Measurements from ENCODE around the gene LUZP1. TPM values are rescaled to one million over a fixed set of nuclear protein-coding genes. Genes with fewer than 3 reads are reported as not detected.

Gene LUZP1
- total RNA-seq, 2 experiments from 2014 or later, result 20.1 to 23.7 TPM

DNA sequence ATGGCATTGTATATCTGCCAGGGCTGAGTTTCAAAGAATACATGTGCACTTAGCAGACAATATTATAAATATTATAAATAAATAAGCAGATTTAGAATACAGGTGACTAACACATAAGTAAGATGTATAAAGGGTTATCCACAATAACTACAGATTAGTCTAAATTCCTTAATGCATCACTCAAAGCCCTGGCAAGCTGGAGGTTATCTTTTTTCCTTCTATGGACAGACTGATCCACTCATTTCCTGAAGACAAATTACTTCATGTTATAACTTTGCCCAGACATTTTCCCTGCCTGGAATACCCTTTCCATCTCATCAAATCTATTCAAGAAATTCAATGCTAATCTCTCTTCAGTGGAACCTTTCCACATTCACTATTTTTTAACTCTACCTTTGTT, 38.8 kb downstream of the LUZP1 start:
- Mint-ChIP-seq H3K27ac (no peak overlapping the region), H3K4me1 (ENCODE audit: low read depth) (peaks cover 23% of the 10 kb centered on the region), H3K4me3 (no peak overlapping the region), H3K27me3 (no peaks in the 10 kb centered on the region), H3K9me3 (no peaks in the 10 kb centered on the region), H3K36me3 (ENCODE audit: low read depth) (no peaks in the 10 kb centered on the region)
- no peak overlapping the region for H3K27ac ChIP-seq (ENCODE audit: low read depth in 1 of 2, low read length in 2 of 2)
- ChIA-PET CTCF (no interaction called here), POLR2A (no interaction called here)
- no peaks in the 10 kb centered on the region for H3K27me3 ChIP-seq (ENCODE audit: control insufficient read depth in 1 of 2, insufficient read depth in 2 of 2, low read length in 2 of 2)
- no peaks in the 10 kb centered on the region for H3K36me3 ChIP-seq (ENCODE audit: insufficient read depth, low read length)
- no peak overlapping the region for H3K4me3 ChIP-seq (ENCODE audit: low read length)
- ATAC-seq (ENCODE audit: poor library complexity), result no peak
- TF ChIP-seq, protein P1, sequence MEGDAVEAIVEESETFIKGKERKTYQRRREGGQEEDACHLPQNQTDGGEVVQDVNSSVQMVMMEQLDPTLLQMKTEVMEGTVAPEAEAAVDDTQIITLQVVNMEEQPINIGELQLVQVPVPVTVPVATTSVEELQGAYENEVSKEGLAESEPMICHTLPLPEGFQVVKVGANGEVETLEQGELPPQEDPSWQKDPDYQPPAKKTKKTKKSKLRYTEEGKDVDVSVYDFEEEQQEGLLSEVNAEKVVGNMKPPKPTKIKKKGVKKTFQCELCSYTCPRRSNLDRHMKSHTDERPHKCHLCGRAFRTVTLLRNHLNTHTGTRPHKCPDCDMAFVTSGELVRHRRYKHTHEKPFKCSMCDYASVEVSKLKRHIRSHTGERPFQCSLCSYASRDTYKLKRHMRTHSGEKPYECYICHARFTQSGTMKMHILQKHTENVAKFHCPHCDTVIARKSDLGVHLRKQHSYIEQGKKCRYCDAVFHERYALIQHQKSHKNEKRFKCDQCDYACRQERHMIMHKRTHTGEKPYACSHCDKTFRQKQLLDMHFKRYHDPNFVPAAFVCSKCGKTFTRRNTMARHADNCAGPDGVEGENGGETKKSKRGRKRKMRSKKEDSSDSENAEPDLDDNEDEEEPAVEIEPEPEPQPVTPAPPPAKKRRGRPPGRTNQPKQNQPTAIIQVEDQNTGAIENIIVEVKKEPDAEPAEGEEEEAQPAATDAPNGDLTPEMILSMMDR (IDR thresholded peaks at IDR 0.05), result no peak
- no peaks in the 10 kb centered on the region for H3K4me1 ChIP-seq (ENCODE audit: insufficient read depth, low read length)
- intact Hi-C loops (cut with DNase I, micrococcal nuclease), result no loop called here
- no peaks in the 10 kb centered on the region for H3K9me3 ChIP-seq (ENCODE audit: control insufficient read depth in 1 of 2, insufficient read depth in 1 of 2, low read length in 2 of 2)
- DNase-seq, result no peak

DNA sequence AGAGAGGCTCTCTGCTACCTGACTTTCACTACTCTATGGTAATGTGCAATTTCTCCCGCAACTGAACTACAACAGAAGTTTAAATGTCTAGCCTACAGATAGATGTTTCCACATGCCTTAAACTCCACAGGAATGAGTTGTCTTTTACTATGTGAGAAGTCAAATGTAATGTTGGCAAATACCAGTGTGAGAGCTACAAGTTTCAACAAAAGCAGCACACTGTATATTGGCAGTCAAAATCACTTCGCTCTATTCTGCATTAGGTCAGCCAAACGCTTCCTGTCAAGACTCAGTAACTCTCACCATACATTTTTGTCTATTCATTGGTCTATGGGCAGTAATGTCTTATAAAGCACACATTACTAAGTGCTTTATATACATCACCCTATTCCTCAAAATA, 41.9 kb downstream of the LUZP1 start:
- H3K27ac Mint-ChIP-seq, result no peak overlapping the region

DNA sequence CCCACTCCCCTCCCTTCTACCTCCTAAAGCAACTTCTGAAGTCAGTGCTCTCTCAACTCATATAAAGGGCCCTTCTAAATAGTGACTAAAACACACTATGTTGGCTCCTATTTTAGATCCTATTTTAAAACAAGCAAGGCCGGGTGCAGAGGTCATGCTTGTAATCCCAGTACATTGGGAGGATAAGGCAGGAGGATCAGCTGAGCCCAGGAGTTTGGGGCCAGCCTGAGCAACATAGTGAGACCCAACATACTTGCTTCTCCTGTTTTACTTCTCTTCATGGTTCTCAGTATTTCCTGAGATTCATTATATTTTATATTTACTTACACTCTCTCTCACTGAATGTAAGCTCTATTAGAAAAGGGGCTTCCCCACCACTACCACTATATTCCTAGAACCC, 42.5 kb downstream of the LUZP1 start:
- TF ChIP-seq, protein P1 (IDR thresholded peaks at IDR 0.05), result no peak
- H3K36me3 Mint-ChIP-seq (ENCODE audit: low read depth), result no peaks in the 10 kb centered on the region
- Histone ChIP-seq H3K36me3 (ENCODE audit: insufficient read depth, low read length) (no peaks in the 10 kb centered on the region), H3K27me3 (ENCODE audit: control insufficient read depth in 1 of 2, insufficient read depth in 2 of 2, low read length in 2 of 2) (no peaks in the 10 kb centered on the region), H3K4me3 (ENCODE audit: low read length) (no peak overlapping the region), H3K9me3 (ENCODE audit: control insufficient read depth in 1 of 2, insufficient read depth in 1 of 2, low read length in 2 of 2) (no peaks in the 10 kb centered on the region), H3K27ac (ENCODE audit: low read depth in 1 of 2, low read length in 2 of 2) (no peak overlapping the region), H3K4me1 (ENCODE audit: insufficient read depth, low read length) (peaks cover 7% of the 10 kb centered on the region)
- no peaks in the 10 kb centered on the region for H3K27me3 Mint-ChIP-seq
- DNase-seq (no peak), ATAC-seq (ENCODE audit: poor library complexity) (no peak)
- intact Hi-C loops (cut with DNase I, micrococcal nuclease), result no loop called here
- POLR2A ChIA-PET, result no interaction called here
- H3K4me3 Mint-ChIP-seq, result no peak overlapping the region
- no peaks in the 10 kb centered on the region for H3K9me3 Mint-ChIP-seq
- CTCF ChIA-PET, result interaction anchor here (1.0 to 2.0 kb wide), 3 partner anchors 27 to 59 kb away, joined by 3 to 6 read pairs (median 3); no protein-coding TSS in a partner anchor
- peaks cover 43% of the 10 kb centered on the region for H3K4me1 Mint-ChIP-seq (ENCODE audit: low read depth)
- no peak overlapping the region for H3K27ac Mint-ChIP-seq

More for the DNA sequence above, 41.9 kb downstream of the LUZP1 start:
- Mint-ChIP-seq H3K27me3 (no peaks in the 10 kb centered on the region), H3K9me3 (no peaks in the 10 kb centered on the region), H3K36me3 (ENCODE audit: low read depth) (no peaks in the 10 kb centered on the region), H3K4me3 (no peak overlapping the region), H3K4me1 (ENCODE audit: low read depth) (peaks cover 44% of the 10 kb centered on the region)
- Histone ChIP-seq H3K27ac (ENCODE audit: low read depth in 1 of 2, low read length in 2 of 2) (no peak overlapping the region), H3K4me1 (ENCODE audit: insufficient read depth, low read length) (peaks cover 7% of the 10 kb centered on the region), H3K4me3 (ENCODE audit: low read length) (no peak overlapping the region), H3K27me3 (ENCODE audit: control insufficient read depth in 1 of 2, insufficient read depth in 2 of 2, low read length in 2 of 2) (no peaks in the 10 kb centered on the region), H3K9me3 (ENCODE audit: control insufficient read depth in 1 of 2, insufficient read depth in 1 of 2, low read length in 2 of 2) (no peaks in the 10 kb centered on the region), H3K36me3 (ENCODE audit: insufficient read depth, low read length) (no peaks in the 10 kb centered on the region)
- DNase-seq (no peak), ATAC-seq (ENCODE audit: poor library complexity) (no peak)
- intact Hi-C loops (cut with DNase I, micrococcal nuclease), result no loop called here
- ChIA-PET CTCF (interaction anchor here (1.0 to 2.0 kb wide), 4 partner anchors 8 to 58 kb away, joined by 3 to 6 read pairs (median 3); no protein-coding TSS in a partner anchor), POLR2A (no interaction called here)
- TF ChIP-seq, protein P1 (IDR thresholded peaks at IDR 0.05), result no peak
